ENCODE results near the gene SAMD4A. TPM values are rescaled to one million over a fixed set of nuclear protein-coding genes. Genes with fewer than 3 reads are reported as not detected.

The SAMD4A gene
- total RNA-seq, 4 donors from 2014 or later = 2.9 to 19.5 (median 3.9) TPM

DNA sequence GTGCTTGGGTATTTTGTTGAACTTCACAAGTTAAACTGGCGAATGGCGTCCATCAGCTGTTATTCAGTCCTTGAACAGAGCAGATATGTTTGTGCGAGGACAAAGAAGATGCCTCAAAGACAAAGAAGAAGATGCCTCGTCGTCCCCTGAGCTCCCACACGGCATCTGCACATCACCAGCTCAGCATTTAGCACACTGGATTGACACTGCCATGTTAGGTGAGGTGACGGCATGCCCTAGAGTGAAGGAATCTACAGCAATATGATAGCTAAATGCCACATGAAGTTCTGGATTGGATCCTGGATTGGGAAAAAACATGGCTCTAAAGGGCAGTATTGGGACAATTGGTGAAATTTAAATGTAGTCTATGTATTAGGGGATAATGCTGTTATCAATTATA lies 15.4 kb downstream of the SAMD4A start:
- TF ChIP-seq, protein P1, sequence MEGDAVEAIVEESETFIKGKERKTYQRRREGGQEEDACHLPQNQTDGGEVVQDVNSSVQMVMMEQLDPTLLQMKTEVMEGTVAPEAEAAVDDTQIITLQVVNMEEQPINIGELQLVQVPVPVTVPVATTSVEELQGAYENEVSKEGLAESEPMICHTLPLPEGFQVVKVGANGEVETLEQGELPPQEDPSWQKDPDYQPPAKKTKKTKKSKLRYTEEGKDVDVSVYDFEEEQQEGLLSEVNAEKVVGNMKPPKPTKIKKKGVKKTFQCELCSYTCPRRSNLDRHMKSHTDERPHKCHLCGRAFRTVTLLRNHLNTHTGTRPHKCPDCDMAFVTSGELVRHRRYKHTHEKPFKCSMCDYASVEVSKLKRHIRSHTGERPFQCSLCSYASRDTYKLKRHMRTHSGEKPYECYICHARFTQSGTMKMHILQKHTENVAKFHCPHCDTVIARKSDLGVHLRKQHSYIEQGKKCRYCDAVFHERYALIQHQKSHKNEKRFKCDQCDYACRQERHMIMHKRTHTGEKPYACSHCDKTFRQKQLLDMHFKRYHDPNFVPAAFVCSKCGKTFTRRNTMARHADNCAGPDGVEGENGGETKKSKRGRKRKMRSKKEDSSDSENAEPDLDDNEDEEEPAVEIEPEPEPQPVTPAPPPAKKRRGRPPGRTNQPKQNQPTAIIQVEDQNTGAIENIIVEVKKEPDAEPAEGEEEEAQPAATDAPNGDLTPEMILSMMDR (IDR thresholded peaks at IDR 0.05) = no peak
- TF ChIP-seq POLR2A (IDR thresholded peaks at IDR 0.05) = no peak
- no peak for DNase-seq
- no peaks in the 10 kb centered on the region for H3K27me3 ChIP-seq
- H3K9me3 ChIP-seq = no peaks in the 10 kb centered on the region
- intact Hi-C loops (cut with DNase I) = no loop called here
- peaks cover 0 to 4% (median 0%) of the 10 kb centered on the region in 3 donors for H3K4me1 ChIP-seq
- no peaks in the 10 kb centered on the region for H3K36me3 ChIP-seq
- 93% methylated on average over 7 of the region's 7 CpGs for WGBS, 2 donors
- H3K27ac ChIP-seq = no peak overlapping the region
- H3K4me3 ChIP-seq = no peak overlapping the region

DNA sequence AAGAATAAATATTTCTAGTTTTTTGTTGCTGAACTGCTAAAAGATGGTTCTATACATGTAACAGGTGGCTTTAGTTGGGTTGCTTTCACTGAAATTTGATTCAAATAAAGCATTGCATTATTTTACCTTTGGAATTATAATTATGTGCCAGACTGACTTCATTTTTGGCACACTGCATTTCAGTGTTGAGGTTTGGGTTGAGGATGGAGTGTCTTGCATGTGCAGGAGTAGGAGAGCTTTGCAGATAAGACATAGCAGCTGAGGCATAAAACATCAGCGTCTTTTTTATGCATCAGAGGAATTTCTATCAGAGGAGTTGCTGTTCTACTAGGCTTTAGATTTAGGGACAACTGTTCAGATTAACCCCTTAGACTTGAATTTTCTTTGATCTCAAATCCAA lies 17.2 kb downstream of the SAMD4A start:
- Histone ChIP-seq H3K27ac (no peak overlapping the region), H3K27me3 (no peaks in the 10 kb centered on the region), H3K9me3 (no peaks in the 10 kb centered on the region), H3K4me1 (no peaks in the 10 kb centered on the region), H3K36me3 (no peaks in the 10 kb centered on the region), H3K4me3 (no peak overlapping the region)
- no peak for DNase-seq
- TF ChIP-seq, protein P1 (IDR thresholded peaks at IDR 0.05) = no peak
- no peak for TF ChIP-seq POLR2A (IDR thresholded peaks at IDR 0.05)
- 59 to 62% methylated on average over 1 of the region's 1 CpG for WGBS, 2 donors
- intact Hi-C loops (cut with DNase I) = no loop called here

DNA sequence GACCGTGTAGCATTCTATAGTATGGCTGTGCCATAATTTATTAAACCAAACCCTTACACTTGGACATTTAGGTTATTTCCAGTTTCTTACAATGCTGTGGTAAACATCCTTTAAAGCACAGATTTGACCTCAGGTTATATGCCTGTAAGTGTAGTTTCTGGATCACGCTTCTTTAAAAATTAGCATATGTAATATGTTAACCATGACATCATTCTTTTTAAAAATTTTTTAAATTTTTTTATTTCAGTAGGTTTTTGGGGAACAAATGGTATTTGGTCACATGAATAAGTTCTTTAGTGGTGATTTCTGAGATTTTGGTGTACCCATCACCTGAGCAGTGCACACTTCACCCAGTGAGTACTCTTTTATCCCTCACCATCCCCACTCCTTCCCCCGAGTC lies 18.3 kb downstream of the SAMD4A start:
- intact Hi-C loops (cut with DNase I) = no loop called here
- DNase-seq = no peak

DNA sequence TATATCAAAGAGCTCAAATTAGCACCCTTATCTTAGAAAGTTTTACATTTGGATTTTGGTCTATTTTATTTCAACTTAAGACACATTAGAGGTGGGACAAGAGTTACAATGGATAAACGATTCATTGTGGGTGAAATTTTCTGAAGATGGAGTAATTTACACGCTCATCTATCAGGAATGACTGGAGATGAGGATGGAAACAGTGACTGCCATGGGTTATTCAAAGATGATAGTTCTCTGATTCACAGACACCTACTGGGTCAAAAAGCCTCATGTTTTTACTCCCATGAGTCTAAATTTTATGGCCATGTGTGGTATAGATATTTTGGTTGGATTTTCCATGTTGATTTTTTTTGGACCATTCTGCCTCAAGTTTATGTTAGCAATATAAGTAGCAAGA lies 22.1 kb downstream of the SAMD4A start:
- Histone ChIP-seq H3K27ac (no peak overlapping the region), H3K9me3 (no peaks in the 10 kb centered on the region), H3K36me3 (no peaks in the 10 kb centered on the region), H3K4me3 (no peak overlapping the region), H3K27me3 (no peaks in the 10 kb centered on the region), H3K4me1 (peaks cover 0 to 2% (median 1%) of the 10 kb centered on the region in 3 donors)
- no peak for DNase-seq
- WGBS, 2 donors = 61 to 87% methylated on average over 2 of the region's 2 CpGs
- intact Hi-C loops (cut with DNase I) = no loop called here
- TF ChIP-seq POLR2A (IDR thresholded peaks at IDR 0.05) = no peak
- TF ChIP-seq, protein P1 (IDR thresholded peaks at IDR 0.05) = no peak

More for the DNA sequence above, 18.3 kb downstream of the SAMD4A start:
- no peaks in the 10 kb centered on the region for H3K4me1 ChIP-seq
- TF ChIP-seq POLR2A (IDR thresholded peaks at IDR 0.05) = no peak
- TF ChIP-seq, protein P1 (IDR thresholded peaks at IDR 0.05) = no peak
- no peak overlapping the region for H3K4me3 ChIP-seq
- no peaks in the 10 kb centered on the region for H3K36me3 ChIP-seq
- no peaks in the 10 kb centered on the region for H3K27me3 ChIP-seq
- WGBS, 2 donors = 82 to 90% methylated on average over 3 of the region's 3 CpGs
- no peak overlapping the region for H3K27ac ChIP-seq
- H3K9me3 ChIP-seq = no peaks in the 10 kb centered on the region

DNA sequence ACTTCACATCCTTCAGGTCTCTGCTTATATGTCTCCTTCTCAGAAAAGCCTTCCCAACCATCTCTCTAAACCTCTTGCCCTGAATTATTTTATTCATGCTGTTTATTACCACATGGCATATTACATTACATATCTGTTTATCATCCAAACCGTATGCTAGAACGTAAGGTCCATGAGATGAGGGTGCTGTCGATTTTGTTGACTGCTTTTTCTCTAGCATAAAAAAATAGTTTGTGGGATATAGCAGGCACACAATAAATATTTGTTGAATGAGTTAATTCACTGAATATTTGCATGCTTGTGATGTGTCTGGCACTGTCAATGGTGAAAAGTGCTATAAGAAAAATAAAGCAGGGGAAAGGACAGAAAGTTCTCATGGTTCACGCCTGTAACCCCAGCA lies 22.9 kb downstream of the SAMD4A start:
- Histone ChIP-seq H3K27me3 (no peaks in the 10 kb centered on the region), H3K36me3 (no peaks in the 10 kb centered on the region), H3K4me1 (peaks cover 0 to 5% (median 3%) of the 10 kb centered on the region in 3 donors), H3K27ac (no peak overlapping the region), H3K4me3 (no peak overlapping the region), H3K9me3 (no peaks in the 10 kb centered on the region)
- intact Hi-C loops (cut with DNase I) = no loop called here
- no peak for TF ChIP-seq POLR2A (IDR thresholded peaks at IDR 0.05)
- TF ChIP-seq, protein P1 (IDR thresholded peaks at IDR 0.05) = no peak
- DNase-seq = no peak
- WGBS, 2 donors = 85 to 86% methylated on average over 4 of the region's 4 CpGs

Data from esophagus squamous epithelium (tissue), 5 donors.